MG63 (cell line): ENCODE results near the gene JPH4. TPM values are rescaled to one million over a fixed set of nuclear protein-coding genes. Genes with fewer than 3 reads are reported as not detected.
"Not testable (repeated sequence)": the region's sequence is repeated elsewhere in the genome, so short reads cannot be mapped to it uniquely, and the experiment has no call there.

Experiments used
- DNase-seq: peaks from one replicate; pipeline ENCODE4 v3.0.0-alpha.2; 2020
- H3K27me3 ChIP-seq: fragments of 250-450 bp; sonication (Bioruptor Pico); 2 replicates; pipeline ENCODE4 v1.5.1; 2020; ENCODE audit warnings: mild to moderate bottlenecking, moderate library complexity
- H3K36me3 ChIP-seq: fragments of 250-450 bp; sonication (Bioruptor Pico); 2 replicates; pipeline ENCODE4 v1.5.1; 2020; ENCODE audit warnings: mild to moderate bottlenecking, moderate library complexity
- H3K4me3 ChIP-seq: fragments of 250-450 bp; sonication (Bioruptor Pico); 2 replicates; pipeline ENCODE4 v1.5.1; 2020; ENCODE audit warnings: mild to moderate bottlenecking, moderate library complexity
- H3K9me3 ChIP-seq: fragments of 250-450 bp; sonication (Bioruptor Pico); 2 replicates; pipeline ENCODE4 v1.5.1; 2020; ENCODE audit warnings: mild to moderate bottlenecking, moderate library complexity
- total RNA-seq: library from RNA; depleted of rRNA; stranded (reverse); fragments of >200 nt; shearing (Covaris generic); gene quantifications from 2 replicates; pipeline ENCODE4 v1.2.3, GENCODE V29; 2014; ENCODE audit warnings: low replicate concordance

The JPH4 gene
- total RNA-seq, 1 experiment from 2014 or later = not detected

DNA sequence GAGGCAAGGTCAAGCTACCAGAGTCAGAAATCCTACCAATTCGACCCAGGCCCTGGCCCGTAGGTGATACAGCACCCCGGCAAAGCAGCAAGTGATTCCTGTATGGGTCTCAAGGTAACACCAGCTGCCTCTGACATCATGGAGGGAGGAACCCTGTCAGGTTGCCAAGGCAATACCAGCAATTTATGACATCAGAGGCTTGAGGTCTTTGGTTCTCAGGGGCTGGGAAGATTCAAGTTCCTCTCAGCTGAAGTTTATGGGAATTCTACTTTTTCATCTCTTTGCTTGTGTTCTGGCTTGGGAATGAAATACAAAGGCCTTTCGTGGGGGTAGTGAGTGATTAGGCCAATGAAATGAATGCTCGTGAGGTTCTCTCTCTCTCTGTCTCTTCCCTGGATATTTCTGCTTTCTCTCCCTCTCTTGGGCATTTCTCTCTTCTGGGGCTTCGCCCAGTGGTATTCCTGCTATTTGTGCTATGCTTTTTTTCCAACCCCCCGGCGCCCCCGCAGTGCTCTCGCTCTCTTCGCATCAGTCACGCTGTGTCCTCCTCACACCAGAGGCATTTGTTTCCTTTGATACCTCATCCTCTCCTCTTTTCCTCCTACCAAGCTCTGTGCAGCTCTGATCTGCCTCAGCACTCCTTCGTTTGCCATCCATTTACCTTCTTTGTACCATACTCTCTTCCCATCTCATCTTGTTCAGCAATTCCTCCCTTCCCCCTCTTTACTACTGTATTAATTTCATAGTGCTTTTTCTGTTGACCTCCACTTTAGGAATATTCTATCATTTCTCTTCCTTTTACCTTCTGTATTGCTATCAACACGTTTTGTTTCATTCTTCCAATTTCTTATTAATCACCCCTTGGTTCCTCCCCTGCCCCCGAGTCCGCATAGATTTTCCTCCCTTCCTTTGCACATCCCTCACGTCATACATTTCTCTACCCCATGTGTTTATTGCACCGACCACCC lies 30.0 kb downstream of the JPH4 start:
- no peaks in the 10 kb centered on the region for H3K9me3 ChIP-seq
- H3K36me3 ChIP-seq = no peaks in the 10 kb centered on the region
- no peaks in the 10 kb centered on the region for H3K27me3 ChIP-seq
- no peak for DNase-seq
- H3K4me3 ChIP-seq = no peak overlapping the region

DNA sequence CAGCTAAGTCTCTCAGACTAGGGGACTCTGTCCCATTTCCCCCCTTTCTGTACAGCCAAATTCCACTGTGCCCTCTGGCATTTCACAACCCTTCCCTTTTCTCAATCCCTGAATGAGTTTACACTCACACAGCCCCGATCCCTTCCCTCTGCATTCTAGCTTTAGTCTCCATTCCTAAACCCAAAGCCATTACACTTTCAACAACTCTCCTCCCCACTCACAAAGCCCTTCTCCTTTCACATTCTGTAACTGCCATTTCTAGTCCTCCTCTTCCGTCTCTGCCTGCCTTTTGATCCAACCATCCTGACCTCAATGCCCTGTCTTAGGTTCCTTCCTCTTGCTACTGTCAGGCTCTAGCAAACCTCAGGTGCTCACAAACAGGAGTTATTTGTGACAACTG lies 30.7 kb downstream of the JPH4 start:
- DNase-seq = no peak
- no peak overlapping the region for H3K4me3 ChIP-seq
- H3K9me3 ChIP-seq = no peaks in the 10 kb centered on the region
- H3K36me3 ChIP-seq = no peaks in the 10 kb centered on the region
- no peaks in the 10 kb centered on the region for H3K27me3 ChIP-seq

DNA sequence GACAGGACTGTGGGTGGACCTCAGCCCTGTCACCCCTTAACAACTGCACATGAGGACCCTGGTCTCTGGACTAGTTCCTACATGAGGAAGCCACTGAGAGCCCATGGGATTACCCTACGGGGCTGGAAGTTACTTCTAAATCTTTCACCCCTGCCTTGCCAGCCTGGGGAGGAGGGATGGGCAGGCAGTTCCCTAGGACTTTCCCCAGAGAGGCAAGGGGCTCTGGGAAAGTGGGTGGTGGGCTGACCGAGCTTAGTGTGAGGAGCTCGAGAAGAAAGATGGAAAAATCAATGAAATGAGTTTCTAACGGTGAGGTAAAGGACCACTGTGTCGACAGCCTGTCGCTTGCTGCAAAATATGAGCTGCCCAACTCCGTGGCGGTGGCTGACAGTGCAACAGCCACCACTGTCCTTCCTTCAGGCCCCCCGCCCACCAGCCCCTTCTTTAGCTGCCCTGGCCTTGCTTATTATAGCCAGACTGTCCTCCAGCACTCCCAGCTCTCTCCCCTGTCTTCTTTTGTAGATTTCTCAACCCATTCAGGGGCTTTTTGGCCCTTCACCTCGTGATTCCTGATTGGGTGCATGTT lies 32.0 kb downstream of the JPH4 start:
- Histone ChIP-seq H3K36me3 (no peaks in the 10 kb centered on the region), H3K4me3 (no peak overlapping the region), H3K27me3 (no peaks in the 10 kb centered on the region), H3K9me3 (no peaks in the 10 kb centered on the region)
- DNase-seq = no peak

DNA sequence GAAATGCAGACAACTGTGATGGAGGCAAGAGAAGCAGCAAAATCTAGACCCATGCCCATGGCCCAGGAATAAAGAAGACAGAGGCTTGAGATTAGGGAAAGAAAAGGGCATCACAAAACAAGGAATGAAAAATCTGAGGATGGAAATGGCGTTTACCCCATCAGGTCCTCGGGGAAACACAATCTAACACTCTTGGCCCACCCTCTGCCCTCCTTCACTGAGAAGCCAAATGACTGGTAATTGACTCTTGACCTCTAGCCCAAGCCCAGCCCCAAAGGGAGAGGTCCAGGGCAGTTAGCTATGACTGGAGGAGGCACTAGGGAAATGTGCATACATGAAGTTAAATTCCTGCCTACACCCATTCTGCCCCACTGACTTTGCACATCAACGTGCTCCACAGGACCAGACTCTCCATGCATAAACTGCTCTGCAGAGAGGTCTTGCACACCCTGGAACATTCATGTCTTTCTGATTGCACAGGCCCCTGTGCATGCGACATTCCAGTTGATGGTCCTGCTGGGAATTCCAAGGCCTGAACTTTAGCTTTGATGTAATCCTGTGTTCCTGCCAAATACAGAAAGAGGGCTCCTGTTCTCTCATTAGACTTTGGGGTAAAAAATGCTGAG lies 32.7 kb downstream of the JPH4 start:
- H3K4me3 ChIP-seq = no peak overlapping the region
- no peaks in the 10 kb centered on the region for H3K27me3 ChIP-seq

DNA sequence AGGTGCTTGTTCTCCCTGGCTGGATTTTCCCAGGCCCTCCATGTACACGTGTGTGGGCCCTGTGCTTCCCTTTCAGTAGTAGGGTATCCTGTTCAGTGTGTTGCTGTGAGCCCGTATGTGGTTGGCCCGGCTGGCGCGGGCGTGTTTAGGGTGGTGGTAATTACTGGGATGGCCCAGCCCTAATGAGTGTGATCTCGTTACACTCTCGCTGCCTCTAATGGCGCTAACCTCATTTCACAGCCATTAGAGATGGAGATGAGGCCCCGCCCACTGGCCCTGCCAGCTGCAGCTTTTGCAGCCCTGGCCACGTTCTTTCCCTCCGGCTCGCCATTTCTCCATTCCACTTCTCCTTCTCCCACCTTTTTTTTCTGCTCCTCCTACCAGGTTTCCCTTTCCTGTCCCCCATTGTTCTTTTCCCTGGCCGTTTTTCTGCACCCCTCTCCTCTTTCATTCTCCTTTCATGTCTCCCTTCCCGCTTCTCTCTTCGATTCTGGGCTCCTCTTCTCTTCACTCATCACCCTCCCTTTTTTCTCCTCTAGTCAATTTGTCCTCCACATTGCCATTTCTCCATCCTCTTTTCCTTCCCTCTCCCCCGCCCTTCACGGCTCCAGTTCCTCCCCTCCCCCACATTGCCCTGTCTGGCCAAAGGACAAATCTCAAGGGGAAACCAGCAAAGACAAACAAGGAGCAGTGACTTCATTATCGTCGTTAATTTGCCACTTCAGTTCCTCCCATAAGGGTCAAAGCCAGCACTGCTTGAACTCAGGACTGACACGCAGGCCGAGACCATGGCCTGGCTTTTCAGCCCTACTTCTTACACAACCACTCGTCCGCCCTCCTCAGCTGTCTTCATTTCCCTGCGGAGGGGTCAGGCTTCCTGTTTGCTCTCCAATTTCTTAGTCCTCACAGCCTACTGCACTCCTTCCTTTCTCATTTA lies 33.8 kb downstream of the JPH4 start:
- no peaks in the 10 kb centered on the region for H3K9me3 ChIP-seq
- no peaks in the 10 kb centered on the region for H3K27me3 ChIP-seq
- DNase-seq = no peak
- H3K36me3 ChIP-seq = no peaks in the 10 kb centered on the region
- no peak overlapping the region for H3K4me3 ChIP-seq

More for the DNA sequence above, 32.7 kb downstream of the JPH4 start:
- Histone ChIP-seq H3K9me3 (no peaks in the 10 kb centered on the region), H3K36me3 (no peaks in the 10 kb centered on the region)
- DNase-seq = no peak

DNA sequence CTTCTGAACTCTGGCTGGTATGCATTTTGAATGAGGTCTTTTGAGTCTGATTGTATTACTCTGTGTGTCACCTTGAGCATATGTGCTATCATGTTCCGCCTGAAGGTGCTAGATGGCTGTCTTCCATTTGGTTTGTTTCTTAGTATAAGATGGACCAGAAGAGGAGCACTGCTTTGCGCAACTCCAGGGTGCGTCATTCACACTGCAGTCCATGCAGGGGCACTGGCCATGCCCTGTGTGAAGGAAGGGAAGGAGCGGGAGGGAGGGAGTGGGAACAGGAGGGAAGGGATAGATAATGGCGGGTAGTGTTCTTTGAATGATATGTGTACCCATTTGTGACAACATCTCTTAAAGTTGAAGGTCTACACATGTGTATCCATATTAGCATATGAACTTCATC lies 35.2 kb downstream of the JPH4 start:
- no peak for DNase-seq
- Histone ChIP-seq H3K9me3 (no peaks in the 10 kb centered on the region), H3K4me3 (no peak overlapping the region), H3K36me3 (no peaks in the 10 kb centered on the region), H3K27me3 (no peaks in the 10 kb centered on the region)

DNA sequence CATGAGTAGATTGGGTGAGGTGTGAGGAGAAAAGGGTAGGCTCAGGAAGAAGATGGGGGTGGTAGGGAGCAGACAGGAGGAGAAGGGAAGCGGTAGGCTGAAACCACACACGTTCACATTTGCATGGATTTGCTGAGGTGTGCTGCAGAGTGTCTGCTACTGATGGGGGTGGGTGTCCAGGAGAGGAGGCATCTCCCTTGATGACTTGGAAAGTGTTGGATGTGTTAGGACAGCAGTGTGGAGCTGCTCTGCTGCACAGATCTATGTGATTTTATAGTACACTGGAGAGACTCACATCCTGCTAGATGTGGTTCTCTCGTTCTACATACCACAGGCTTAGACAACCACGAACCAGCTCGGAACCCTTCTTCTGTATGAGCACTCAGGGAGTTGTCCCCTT lies 36.3 kb downstream of the JPH4 start:
- Histone ChIP-seq H3K9me3 (no peaks in the 10 kb centered on the region), H3K36me3 (no peaks in the 10 kb centered on the region), H3K27me3 (no peaks in the 10 kb centered on the region), H3K4me3 (no peak overlapping the region)
- DNase-seq = no peak

DNA sequence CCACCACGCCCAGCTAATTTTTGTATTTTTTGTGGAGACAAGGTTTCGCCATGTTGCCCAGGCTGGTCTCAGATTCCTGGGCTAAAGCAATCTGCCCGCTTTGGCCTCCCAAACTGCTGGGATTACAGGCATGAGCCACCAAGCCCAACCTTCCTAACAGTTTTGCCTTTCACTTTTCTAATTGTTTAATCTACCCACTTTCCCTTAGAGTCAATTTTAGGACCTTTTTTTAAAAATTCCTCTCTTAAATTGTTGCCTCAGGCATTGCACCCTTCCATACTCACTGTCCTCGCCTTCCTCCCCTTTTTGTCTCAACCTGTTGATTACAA lies 38.5 kb downstream of the JPH4 start:
- DNase-seq = no peak
- Histone ChIP-seq H3K27me3 (no peaks in the 10 kb centered on the region), H3K4me3 (no peak overlapping the region), H3K9me3 (no peaks in the 10 kb centered on the region), H3K36me3 (no peaks in the 10 kb centered on the region)

DNA sequence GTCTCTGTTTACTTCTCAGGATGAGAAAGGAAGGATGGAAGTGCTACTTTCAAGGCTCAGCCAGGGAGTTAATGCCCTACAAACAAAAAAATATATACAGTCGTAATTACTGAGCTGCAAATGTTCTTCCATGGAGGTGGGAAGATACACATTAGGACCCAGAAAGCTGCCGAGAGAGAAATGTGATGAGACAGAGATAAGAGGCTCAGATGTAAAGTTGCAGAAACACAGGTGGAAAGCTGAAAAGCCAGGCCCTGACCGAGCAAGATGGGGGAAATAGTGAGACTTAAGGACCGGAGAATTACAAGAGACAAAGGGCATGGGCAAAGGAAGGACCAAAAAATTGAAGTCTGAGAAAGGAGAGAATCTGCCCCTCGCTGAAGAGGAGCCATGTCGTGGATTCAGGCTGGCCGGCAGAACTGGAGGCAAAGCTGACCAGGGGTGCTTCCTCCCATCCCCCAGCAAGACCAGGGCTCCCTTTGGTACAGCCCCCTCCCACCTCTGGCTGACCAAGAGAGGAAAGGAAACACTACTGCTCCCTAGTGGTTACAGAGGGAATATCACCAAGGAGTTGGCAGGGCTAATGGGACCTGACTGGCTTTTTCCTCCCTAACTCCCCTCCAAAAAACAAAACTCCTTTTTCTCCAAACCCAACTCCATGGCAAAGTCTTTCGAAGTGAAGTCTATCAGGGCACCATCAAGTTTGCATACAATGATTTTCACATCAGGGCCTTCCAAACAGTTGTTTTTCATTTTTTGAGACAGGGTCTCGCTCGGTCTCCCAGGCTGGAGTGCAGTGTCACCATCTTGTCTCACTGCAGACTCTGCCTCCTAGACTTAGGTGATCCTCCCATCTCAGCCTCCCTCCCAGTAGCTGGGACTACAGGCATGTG lies 39.1 kb downstream of the JPH4 start:
- H3K4me3 ChIP-seq = no peak overlapping the region
- H3K9me3 ChIP-seq = no peaks in the 10 kb centered on the region
- DNase-seq = peak; percentile 15
- H3K36me3 ChIP-seq = no peaks in the 10 kb centered on the region
- H3K27me3 ChIP-seq = no peaks in the 10 kb centered on the region

DNA sequence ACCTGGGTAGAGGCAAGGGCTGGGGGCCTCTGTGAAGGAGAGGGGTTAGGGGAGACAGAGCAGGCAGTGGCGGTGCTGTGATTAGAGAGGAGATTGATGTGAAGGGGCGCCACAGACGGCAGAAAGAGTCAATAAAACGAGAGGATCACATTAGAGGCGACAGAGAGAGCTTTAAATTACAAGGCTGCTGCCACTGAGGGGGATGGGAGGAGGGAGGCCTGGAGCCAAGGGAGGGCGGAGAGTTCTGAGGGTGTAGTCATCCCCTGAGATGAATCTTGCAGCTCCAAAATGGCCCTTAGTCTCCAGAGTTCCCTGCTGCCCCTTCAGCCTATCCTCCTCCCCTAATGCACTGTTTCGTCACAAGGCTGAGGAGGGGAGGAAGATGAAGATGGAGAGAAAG lies 39.8 kb downstream of the JPH4 start:
- Histone ChIP-seq H3K4me3 (no peak overlapping the region), H3K27me3 (no peaks in the 10 kb centered on the region), H3K9me3 (no peaks in the 10 kb centered on the region), H3K36me3 (no peaks in the 10 kb centered on the region)
- DNase-seq = no peak

DNA sequence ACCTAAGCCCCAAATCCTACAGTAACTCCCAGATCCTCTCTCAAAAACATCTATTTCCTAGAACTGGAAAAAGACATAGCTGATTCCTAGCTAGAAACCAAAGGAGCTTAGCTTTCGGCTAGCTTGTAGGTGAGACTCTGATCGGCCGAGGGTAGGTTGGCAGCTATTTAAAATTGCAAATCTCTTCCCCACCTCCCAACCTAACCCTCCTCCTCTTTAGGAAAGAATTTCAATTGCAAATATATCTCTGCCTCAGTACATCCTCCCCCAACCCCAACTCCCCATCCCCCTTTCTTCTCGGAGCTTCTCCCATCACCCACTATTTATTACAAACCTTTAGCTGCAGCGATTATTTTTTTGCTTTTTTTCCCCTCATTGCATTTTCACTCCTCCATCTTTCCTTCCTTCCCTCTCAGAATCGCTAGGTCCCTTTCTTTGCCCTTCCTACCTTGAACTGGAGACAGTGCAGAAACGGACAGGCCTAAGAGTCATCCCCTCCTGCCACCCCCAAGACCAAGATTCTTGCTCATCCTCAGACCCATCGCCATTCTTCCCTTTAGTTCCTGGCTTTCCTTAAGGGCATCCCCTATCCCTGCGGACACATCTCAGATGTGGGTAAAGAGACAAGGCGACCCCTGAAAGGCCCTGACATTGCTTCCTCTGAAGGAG lies 40.4 kb downstream of the JPH4 start:
- no peak for DNase-seq
- no peaks in the 10 kb centered on the region for H3K9me3 ChIP-seq
- H3K27me3 ChIP-seq = no peaks in the 10 kb centered on the region
- no peaks in the 10 kb centered on the region for H3K36me3 ChIP-seq
- H3K4me3 ChIP-seq = no peak overlapping the region

DNA sequence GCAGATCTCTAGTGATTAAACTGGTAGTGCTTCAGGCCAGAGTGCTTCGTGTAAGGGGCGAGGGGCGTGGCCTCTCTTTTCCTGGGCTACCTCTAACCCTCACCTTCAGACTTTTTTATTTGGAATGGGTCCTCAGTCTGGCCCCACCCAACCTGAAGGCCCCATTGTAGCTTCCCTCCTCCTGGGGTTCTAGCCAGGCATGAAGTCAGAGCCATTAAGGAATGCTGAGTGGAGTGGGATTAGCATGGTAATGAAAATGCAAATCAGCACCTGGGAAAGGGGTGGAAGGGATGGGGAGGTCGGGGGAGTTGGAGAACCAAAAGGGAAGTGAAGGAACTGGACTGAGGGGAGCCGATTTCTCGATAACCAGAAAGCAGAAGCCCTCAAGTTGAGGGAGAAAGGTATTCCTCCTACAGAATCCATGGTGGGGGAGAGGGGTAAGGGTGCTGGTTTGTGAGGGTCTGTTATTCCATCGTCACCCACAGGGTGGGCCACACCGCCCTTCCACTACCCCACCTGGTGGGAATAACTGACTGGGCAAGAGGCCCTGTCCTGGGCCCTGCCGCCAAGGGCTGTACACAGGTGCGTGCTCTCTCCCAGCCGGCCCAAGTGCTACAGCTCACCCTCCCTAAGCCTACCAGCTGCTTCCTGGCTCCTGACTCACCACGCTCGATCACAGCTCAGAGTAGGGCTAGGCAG lies 41.1 kb downstream of the JPH4 start:
- no peak for DNase-seq
- no peak overlapping the region for H3K4me3 ChIP-seq

DNA sequence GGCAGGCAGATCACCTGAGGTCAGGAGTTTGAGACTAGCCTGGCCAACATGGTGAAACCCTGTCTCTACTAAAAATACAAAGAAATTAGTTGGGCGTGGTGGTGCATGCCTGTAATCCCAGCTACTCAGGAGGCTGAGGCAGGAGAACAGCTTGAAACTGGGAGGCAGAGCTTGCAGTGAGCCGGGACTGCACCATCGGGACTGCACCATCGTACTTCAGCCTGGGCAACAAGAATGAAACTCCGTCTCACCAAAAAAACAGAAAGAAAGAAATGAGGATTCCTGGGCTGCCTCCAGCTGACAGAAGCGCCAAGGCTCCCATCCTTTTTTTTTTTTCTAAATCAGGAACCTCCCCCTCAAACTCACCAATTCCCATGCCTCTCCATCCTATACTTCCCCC lies 41.7 kb downstream of the JPH4 start:
- not testable (repeated sequence) for H3K9me3 ChIP-seq, DNase-seq, H3K27me3 ChIP-seq, H3K4me3 ChIP-seq, H3K36me3 ChIP-seq

More for the DNA sequence above, 41.1 kb downstream of the JPH4 start:
- Histone ChIP-seq H3K36me3 (no peaks in the 10 kb centered on the region), H3K9me3 (no peaks in the 10 kb centered on the region), H3K27me3 (no peaks in the 10 kb centered on the region)

DNA sequence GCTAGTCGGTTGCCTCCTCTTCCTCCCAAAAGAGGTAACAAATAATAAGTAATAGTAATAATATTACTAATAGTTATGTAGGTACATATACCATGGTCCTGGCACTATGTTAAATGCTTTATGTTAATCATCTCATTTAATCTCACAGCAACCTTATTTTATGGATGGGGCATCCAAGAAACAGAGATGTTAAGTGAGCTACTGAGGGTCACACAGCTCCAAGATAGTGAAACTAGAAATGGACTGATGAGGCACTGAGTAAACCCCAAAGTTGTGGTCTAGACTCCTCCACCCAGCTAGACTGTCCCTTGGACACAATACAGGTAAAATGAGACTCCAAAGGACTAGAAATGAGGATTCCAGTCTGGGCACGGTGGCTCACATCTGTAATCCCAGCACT lies 42.1 kb downstream of the JPH4 start:
- H3K36me3 ChIP-seq = no peaks in the 10 kb centered on the region
- H3K9me3 ChIP-seq = no peaks in the 10 kb centered on the region
- DNase-seq = no peak
- no peaks in the 10 kb centered on the region for H3K27me3 ChIP-seq
- H3K4me3 ChIP-seq = no peak overlapping the region

DNA sequence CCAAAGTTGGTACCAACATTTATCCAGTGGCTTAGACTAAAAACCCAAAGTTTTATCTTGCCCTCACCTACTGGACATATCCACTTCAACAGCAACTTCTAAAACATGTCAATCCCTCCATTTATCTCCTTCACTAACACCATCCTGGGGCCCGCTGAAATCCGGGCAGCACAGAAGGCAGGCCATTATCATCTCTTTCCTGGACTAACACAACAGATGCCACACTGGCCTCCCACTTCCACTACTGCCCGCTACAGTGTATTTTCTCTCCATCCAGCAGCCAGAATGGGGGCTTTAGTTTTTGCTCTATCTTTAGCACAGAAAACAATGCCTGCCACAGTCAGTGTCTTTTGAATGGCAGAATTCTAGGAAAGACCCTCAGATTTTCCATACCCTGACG lies 42.6 kb downstream of the JPH4 start:
- no peak overlapping the region for H3K4me3 ChIP-seq
- no peaks in the 10 kb centered on the region for H3K36me3 ChIP-seq
- no peaks in the 10 kb centered on the region for H3K9me3 ChIP-seq
- no peak for DNase-seq
- no peaks in the 10 kb centered on the region for H3K27me3 ChIP-seq
